Left lung (tissue), 10 donors: ENCODE measurements around the gene TMPRSS9. TPM values are rescaled to one million over a fixed set of nuclear protein-coding genes. Genes with fewer than 3 reads are reported as not detected.

ENCODE experiments used
- ATAC-seq: fragments of 200-7000 bp; cut with Tn5 transposase; one replicate; pipeline ENCODE4 v1.9.1; 2020; ENCODE audit warnings: moderate library complexity
- DNase-seq, 4 donors: peaks; one replicate each; pipeline ENCODE4 v3.0.0-alpha.2; 2013 to 2020
- H3K27ac ChIP-seq, 2 donors: fragments of 200-600 bp; sonication (generic) in 1 of 2; one replicate each; pipeline versions ENCODE4 v1.5.0 to v1.8.0; 2020 to 2021
- H3K27me3 ChIP-seq, 2 donors: fragments of 200-600 bp; sonication (generic) in 1 of 2; one replicate each; pipeline versions ENCODE4 v1.5.0 to v1.8.0; 2020 to 2021
- H3K36me3 ChIP-seq, 2 donors: fragments of 200-600 bp; sonication (generic) in 1 of 2; one replicate each; pipeline versions ENCODE4 v1.5.0 to v1.8.0; 2020 to 2021
- H3K4me1 ChIP-seq, 2 donors: fragments of 200-600 bp; one replicate each; pipeline ENCODE4 v1.8.0; 2021
- H3K4me3 ChIP-seq, 2 donors: fragments of 200-600 bp; sonication (generic) in 1 of 2; one replicate each; pipeline versions ENCODE4 v1.5.0 to v1.8.0; 2020 to 2021; ENCODE audit warnings: mild to moderate bottlenecking in 1 of 2
- H3K9me3 ChIP-seq, 2 donors: fragments of 200-600 bp; sonication (generic) in 1 of 2; one replicate each; pipeline versions ENCODE4 v1.5.0 to v1.8.0; 2020 to 2021
- intact Hi-C, 2 donors: fragments of 100-400 bp; cut with DNase I; formaldehyde crosslinking; loops; one replicate each; pipeline versions ENCODE4 v1.11.2 to v1.14.2; 2022
- polyA plus RNA-seq, 6 donors: library from polyadenylated mRNA; unstranded; fragments of 120-200 nt; gene quantifications; one replicate each; pipeline ENCODE4 v1.2.1, GENCODE V29; 2013; ENCODE audit not compliant: insufficient read length in 6 of 6
- total RNA-seq, 2 donors: library from RNA; stranded (reverse); fragmentation: NEBNext Ultra II Directional; extraction: Animal tissue kit (Norgen Biotek cat#: 25700); gene quantifications; one replicate each; pipeline ENCODE4 v1.2.1, GENCODE V29; 2021
- TF ChIP-seq, protein P1 (sequence below), 2 donors: fragments of 200-600 bp; sonication (generic) in 1 of 2; IDR thresholded peaks; one replicate each; pipeline versions ENCODE4 v1.5.0 to v1.8.0; 2021; ENCODE audit warnings: antibody characterized with exemption in 2 of 2
- donor health status: DM: no; HTN: yes; CAD: no.
- donor health status: DM: no; HTN: no; CAD: no.

The TMPRSS9 gene
- total and polyA plus RNA-seq, 8 donors, result 0.45 to 1.1 (median 0.49) TPM; not detected in 2

DNA sequence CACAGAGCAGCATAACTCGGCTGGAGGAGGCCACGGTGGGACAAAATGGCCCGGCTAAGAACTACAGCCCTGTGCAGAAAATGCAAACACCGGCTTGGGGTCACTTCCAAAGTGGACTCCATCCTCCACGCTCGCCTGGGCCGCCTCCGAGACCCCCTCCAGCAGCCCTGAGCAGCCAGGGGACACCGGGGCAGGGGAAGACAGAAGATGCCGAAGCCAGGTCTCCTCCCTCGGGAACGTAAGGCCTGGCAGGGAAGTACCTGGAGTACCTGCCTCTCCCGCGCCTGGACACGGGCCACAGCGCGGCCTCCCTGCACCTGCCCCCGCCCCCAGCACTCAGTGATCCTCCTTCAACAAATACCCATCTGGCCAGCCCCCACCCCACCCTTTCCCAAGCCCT is 91.7 kb downstream of the TMPRSS9 start:
- H3K27me3 ChIP-seq, result no peaks in the 10 kb centered on the region
- no peak overlapping the region for H3K4me3 ChIP-seq
- TF ChIP-seq, protein P1, sequence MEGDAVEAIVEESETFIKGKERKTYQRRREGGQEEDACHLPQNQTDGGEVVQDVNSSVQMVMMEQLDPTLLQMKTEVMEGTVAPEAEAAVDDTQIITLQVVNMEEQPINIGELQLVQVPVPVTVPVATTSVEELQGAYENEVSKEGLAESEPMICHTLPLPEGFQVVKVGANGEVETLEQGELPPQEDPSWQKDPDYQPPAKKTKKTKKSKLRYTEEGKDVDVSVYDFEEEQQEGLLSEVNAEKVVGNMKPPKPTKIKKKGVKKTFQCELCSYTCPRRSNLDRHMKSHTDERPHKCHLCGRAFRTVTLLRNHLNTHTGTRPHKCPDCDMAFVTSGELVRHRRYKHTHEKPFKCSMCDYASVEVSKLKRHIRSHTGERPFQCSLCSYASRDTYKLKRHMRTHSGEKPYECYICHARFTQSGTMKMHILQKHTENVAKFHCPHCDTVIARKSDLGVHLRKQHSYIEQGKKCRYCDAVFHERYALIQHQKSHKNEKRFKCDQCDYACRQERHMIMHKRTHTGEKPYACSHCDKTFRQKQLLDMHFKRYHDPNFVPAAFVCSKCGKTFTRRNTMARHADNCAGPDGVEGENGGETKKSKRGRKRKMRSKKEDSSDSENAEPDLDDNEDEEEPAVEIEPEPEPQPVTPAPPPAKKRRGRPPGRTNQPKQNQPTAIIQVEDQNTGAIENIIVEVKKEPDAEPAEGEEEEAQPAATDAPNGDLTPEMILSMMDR (IDR thresholded peaks at IDR 0.05), result no peak
- no peaks in the 10 kb centered on the region for H3K9me3 ChIP-seq
- DNase-seq (no peak), ATAC-seq (no peak)
- peaks cover 0 to 14% of the 10 kb centered on the region in 2 donors for H3K36me3 ChIP-seq
- intact Hi-C loops, result no loop called here
- peaks cover 0 to 18% of the 10 kb centered on the region in 2 donors for H3K4me1 ChIP-seq
- H3K27ac ChIP-seq, result no peak overlapping the region

DNA sequence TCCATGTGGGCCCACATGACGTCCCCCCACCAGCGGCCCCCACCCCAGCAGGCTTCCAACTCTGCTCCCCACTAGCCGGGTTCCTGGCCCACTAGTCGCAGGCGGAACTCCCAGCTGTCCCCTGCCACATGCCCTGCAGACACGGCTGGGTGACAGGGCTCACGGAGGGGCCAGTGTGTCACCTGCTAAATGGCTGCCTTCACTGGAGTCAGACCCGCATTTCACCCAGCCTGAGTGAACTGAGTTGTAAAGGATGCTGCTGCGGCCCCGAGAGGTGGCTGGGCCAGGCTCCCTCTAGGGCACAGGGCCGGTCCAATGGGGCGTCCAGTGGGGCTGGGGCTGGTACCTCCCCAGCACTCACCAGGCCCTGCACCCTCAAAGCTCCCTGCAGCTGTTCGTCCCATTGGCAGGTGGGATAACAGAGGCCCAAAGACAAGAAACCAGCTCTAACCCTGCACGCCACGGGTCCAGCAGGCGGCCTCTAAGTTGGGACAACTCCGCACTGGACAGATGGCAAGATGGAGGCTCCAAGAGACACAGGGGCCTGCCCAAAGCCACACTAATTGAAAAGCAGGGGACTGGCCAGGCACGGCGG is 93.5 kb downstream of the TMPRSS9 start:
- no peak for ATAC-seq
- H3K4me3 ChIP-seq, result no peak overlapping the region
- H3K4me1 ChIP-seq, result peaks cover 0 to 25% of the 10 kb centered on the region in 2 donors

DNA sequence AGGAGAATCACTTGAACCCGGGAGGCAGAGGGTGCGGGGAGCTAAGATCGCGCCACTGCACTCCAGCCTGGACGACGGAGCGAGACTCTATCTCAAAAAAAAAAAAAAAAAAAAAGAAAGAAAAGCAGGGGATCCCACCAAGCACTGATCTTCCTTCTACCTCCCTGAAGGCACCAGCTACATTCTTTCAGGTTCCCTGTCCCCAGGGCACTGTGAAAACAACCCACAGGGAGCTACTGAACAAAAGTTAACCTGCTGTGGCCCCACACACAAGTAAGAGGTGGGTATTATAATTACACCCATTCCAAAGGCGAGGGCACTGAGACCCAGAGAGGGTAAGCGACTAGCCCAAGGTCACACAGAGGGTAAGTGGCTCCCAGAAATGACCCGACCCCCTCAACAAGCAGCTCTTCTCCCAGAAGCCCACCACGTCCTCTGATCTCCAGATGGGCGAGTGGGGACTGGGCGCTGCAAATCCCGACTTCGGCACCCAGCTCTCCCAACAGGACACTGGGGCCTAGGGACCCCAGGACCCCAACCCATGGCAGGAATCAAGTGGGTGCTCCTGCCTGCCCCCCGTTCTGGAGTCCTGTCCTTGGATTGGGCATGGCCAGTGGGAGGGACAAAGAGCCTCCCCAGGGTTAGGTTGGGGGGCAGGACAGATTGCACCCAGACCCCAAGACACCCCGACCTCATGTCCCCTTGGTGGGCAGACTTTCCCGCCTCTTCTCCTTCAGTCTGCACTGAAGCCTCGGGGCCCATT is 94.3 kb downstream of the TMPRSS9 start:
- H3K4me3 ChIP-seq, result no peak overlapping the region
- intact Hi-C loops, result no loop called here
- no peak overlapping the region for H3K27ac ChIP-seq
- no peaks in the 10 kb centered on the region for H3K9me3 ChIP-seq
- DNase-seq, result no peak
- no peaks in the 10 kb centered on the region for H3K27me3 ChIP-seq
- ATAC-seq, result no peak
- TF ChIP-seq, protein P1 (IDR thresholded peaks at IDR 0.05), result no peak
- peaks cover 0 to 14% of the 10 kb centered on the region in 2 donors for H3K36me3 ChIP-seq
- H3K4me1 ChIP-seq, result peaks cover 0 to 25% of the 10 kb centered on the region in 2 donors

More for the DNA sequence above, 93.5 kb downstream of the TMPRSS9 start:
- intact Hi-C loops, result no loop called here
- H3K36me3 ChIP-seq, result peaks cover 0 to 14% of the 10 kb centered on the region in 2 donors
- H3K9me3 ChIP-seq, result no peaks in the 10 kb centered on the region
- H3K27ac ChIP-seq, result no peak overlapping the region
- H3K27me3 ChIP-seq, result no peaks in the 10 kb centered on the region
- TF ChIP-seq, protein P1 (IDR thresholded peaks at IDR 0.05), result no peak
- DNase-seq, result no peak

DNA sequence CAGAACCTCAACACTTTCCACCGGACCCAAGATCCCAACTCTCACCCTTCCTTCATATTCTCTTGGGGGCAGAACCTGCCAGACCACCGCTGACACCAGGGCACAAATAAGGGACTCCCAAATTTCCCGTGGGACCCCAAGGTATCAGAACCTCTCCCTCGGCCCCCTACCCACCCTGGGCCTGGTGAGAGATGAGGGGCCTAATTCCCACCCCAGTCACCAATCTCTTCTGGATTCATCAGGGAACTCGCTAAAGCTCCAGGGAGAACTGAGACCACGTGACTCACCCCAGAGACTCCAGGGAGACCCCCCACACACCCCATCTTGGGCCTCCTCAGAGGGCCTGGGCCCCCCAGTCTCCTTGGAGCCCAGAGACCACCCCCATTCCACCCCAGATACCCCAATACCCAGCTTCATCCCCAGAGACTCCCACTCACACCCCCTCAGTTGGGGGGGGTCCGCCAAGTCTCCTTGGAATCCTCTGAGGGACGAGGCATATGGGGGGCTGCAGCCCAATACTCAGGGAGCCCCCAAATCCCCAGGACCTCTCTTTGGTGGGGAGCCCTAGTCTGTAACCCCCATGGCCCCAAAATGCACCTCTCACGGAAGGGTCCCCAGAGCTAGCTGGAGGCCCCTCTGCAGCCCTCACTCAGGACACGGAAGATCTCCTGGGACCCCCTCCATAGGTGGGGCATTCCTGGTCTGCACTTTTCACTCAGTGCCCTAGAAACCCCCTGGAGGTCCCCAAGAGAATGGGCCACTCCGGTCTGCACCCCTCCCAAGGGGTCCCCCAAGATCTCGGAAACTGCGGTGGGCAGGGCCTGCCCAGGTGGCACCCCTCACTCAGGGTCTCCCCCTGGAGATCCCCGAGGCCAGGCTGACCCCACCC is 95.1 kb downstream of the TMPRSS9 start:
- H3K27ac ChIP-seq, result peak overlapping the region in 1 of 2 donors; percentile 63
- H3K9me3 ChIP-seq, result no peaks in the 10 kb centered on the region
- peaks cover 0 to 14% of the 10 kb centered on the region in 2 donors for H3K36me3 ChIP-seq
- no peaks in the 10 kb centered on the region for H3K27me3 ChIP-seq
- peak overlapping the region; percentile 78 to 92 for H3K4me3 ChIP-seq
- peaks cover 0 to 25% of the 10 kb centered on the region in 2 donors for H3K4me1 ChIP-seq
- DNase-seq (no peak), ATAC-seq (no peak)
- intact Hi-C loops, result no loop called here
- TF ChIP-seq, protein P1 (IDR thresholded peaks at IDR 0.05), result no peak
